ENCODE measurements around the gene GRK3.

DNA sequence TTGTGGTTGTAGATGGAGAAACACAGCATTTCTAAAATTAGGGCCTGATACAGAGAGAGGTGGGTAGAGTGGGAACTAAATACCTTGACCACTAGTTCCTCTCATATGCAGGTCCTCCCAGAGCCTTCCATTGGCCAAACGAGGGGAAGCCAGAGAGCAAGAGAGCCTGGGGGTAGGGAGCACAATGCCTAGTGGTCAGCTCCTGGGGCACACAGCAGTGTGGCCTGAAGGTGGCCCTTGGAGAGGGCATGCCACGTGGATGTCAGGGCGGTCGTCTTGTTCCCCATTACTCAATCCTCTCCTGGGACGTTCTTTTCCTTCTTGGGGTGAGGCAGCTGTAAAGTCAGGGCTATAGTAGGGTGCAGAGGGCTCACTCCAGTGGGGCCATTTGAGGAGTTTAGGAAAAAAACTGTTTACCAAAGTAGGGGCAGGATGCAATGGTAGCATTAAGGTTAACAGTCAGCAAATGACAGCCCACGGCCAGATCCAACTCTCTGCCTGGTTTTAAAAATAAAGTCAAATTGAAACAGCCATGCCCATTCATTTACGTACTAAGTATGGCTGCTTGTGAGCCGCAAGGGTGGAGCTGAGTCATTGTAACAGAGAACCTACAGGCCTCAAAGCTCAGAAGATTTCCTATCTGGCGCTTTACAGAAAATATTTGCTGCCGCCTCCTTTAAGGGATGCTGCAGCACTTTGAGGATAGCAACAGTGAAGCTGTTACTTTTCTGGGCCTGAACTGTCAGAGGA lies 185.1 kb downstream of the GRK3 start:
- no peak for TF ChIP-seq CTCF (IDR thresholded peaks at IDR 0.05)
- TF ChIP-seq POLR2AphosphoS5 (IDR thresholded peaks at IDR 0.05) = no peak

All from suprapubic skin (tissue), 3 donors.